Heart left ventricle (tissue), 16 donors: Measurements from ENCODE around the gene PPIF. TPM values are rescaled to one million over a fixed set of nuclear protein-coding genes. Genes with fewer than 3 reads are reported as not detected.
"Not testable (repeated sequence)": the region's sequence is repeated elsewhere in the genome, so short reads cannot be mapped to it uniquely, and the experiment has no call there.

Experiments
- ATAC-seq, 4 donors: fragments of 200-7000 bp; cut with Tn5 transposase; one replicate each; pipeline ENCODE4 v1.9.1; 2020 to 2022; ENCODE audit warnings: moderate library complexity in 4 of 4, mild to moderate bottlenecking in 3 of 4, moderate number of reproducible peaks in 1 of 4
- DNase-seq, 5 donors: peaks; one replicate each; pipeline ENCODE4 v3.0.0-alpha.2; 2020
- H3K27ac ChIP-seq, 12 donors: fragments of 200-600 bp; sonication (generic) in 4 of 12; one replicate each; pipeline versions ENCODE4 v1.5.0 to v1.8.0; 2016 to 2022; ENCODE audit warnings: mild to moderate bottlenecking in 2 of 12
- H3K27me3 ChIP-seq, 9 donors: fragments of 200-600 bp; sonication (generic) in 2 of 9; one replicate each; pipeline versions ENCODE4 v1.5.1 to v1.8.0; 2016 to 2022; ENCODE audit warnings: mild to moderate bottlenecking in 3 of 9
- H3K36me3 ChIP-seq, 9 donors: fragments of 200-600 bp; sonication (generic) in 2 of 9; one replicate each; pipeline versions ENCODE4 v1.5.0 to v1.8.0; 2018 to 2022; ENCODE audit warnings: mild to moderate bottlenecking in 2 of 9
- H3K4me1 ChIP-seq, 12 donors: fragments of 200-600 bp; sonication (generic) in 4 of 12; one replicate each; pipeline versions ENCODE4 v1.5.0 to v1.8.0; 2016 to 2022; ENCODE audit warnings: mild to moderate bottlenecking in 3 of 12
- H3K4me3 ChIP-seq, 12 donors: fragments of 200-600 bp; sonication (generic) in 4 of 12; one replicate each; pipeline versions ENCODE4 v1.5.0 to v1.8.0; 2017 to 2022; ENCODE audit warnings: mild to moderate bottlenecking in 9 of 12, moderate library complexity in 4 of 12
- H3K9me3 ChIP-seq, 12 donors: fragments of 200-600 bp; sonication (generic) in 4 of 12; one replicate each; pipeline versions ENCODE4 v1.5.0 to v1.8.0; 2016 to 2022; ENCODE audit warnings: mild to moderate bottlenecking in 1 of 12
- CTCF ChIP-seq, 12 donors: fragments of 200-600 bp; sonication (generic) in 4 of 12; IDR thresholded peaks; one replicate each; pipeline versions ENCODE4 v1.5.0 to v1.8.0; 2018 to 2022; ENCODE audit warnings: antibody characterized with exemption in 12 of 12, mild to moderate bottlenecking in 5 of 12
- POLR2A ChIP-seq, 2 donors: fragments of 450-650 bp; IDR thresholded peaks; one replicate each; pipeline ENCODE4 v1.6.1; 2017; ENCODE audit warnings: antibody characterized with exemption in 2 of 2, mild to moderate bottlenecking in 2 of 2, moderate library complexity in 2 of 2
- WGBS, 4 donors: extraction: QIAGEN DNeasy Blood & Tissue Kit in 2 of 4; methylation state at CpG; one replicate each; pipeline versions ENCODE4 v1.1.5 to v1.1.7; 2013 to 2018; 5-methylcytosine and 5-hydroxymethylcytosine counted together
- intact Hi-C, 10 donors: fragments of 100-400 bp; cut with DNase I; formaldehyde crosslinking; loops; one replicate each; pipeline versions ENCODE4 v1.11.1 to v1.14.2; 2022
- polyA plus RNA-seq, 2 donors: library from polyadenylated mRNA; stranded (reverse); fragments of 200-250 nt; gene quantifications; one replicate each; pipeline ENCODE4 v1.2.3, GENCODE V29; 2013
- total RNA-seq, 9 donors: library from RNA; depleted of rRNA in 2 of 9; stranded (reverse); fragments of >200 nt in 2 of 9; fragmentation: NEBNext Ultra II Directional in 3 of 9; extraction: Animal tissue kit (Norgen Biotek cat#: 25700) in 3 of 9; gene quantifications; one replicate each; pipeline versions ENCODE4 v1.1.0 to v1.2.4, GENCODE V29; 2016 to 2023
- donor health status: ischemic (EF 13 %, LVEDD 7.1; RV severe dilation, severe dysfunction).
- donor health status: healthy with polysubstance abuse.
- donor health status: DM: no; HTN: yes; CAD: no.
- donor health status: DM: no; HTN: no; CAD: no.
- donor health status: ischemic (EF 25% LVEDD 6.9; RV normal size, moderate dysfunction).
- donor health status: ischemic (EF 25% LVEDD 5.7; RV mildly dilated, moderate dysfunction).
- donor health status: healthy.
- donor health status: DM: yes; HTN: yes; CAD: no.
- donor health status: ischemic (EF 35%, LVEDD 5.7; RV mildly dilated, moderate dysfunction).
- donor health status: nonischemic (EF 11% LVEDD 7.7; RV severe dilation, severe dysfunction).
- donor health status: DM: yes; HTN: yes; CAD: no.
- donor health status: PGD.
- donor health status: ischemic (EF 29% LVEDD 5.4; RV normal size, mild dysfunction).
- donor health status: nonischemic (EF 23%, LVEDD 6.1; RV moderate dilation, normal function).

The PPIF gene
- total and polyA plus RNA-seq, 11 donors = 82.8 to 193 (median 128) TPM

- no peak overlapping the region for H3K27ac ChIP-seq
- intact Hi-C loops = no loop called here
Measured at GRCh38 chr10:79336276-79336675, 11.0 kb upstream of the PPIF start.

GRCh38 chr10:79336739-79337138 is 10.5 kb upstream of the PPIF start:
- H3K9me3 ChIP-seq = no peaks in the 10 kb centered on the region
- ATAC-seq (no peak), DNase-seq (no peak)
- H3K36me3 ChIP-seq = no peaks in the 10 kb centered on the region
- no peaks in the 10 kb centered on the region for H3K27me3 ChIP-seq
- 65 to 86% (median 72%) methylated on average over 7 of the region's 7 CpGs for WGBS, 4 donors
- intact Hi-C loops = no loop called here
- H3K4me1 ChIP-seq = peaks cover 0 to 7% (median 0%) of the 10 kb centered on the region in 12 donors
- no peak overlapping the region for H3K4me3 ChIP-seq
- no peak overlapping the region for H3K27ac ChIP-seq
- TF ChIP-seq POLR2A (IDR thresholded peaks at IDR 0.05) (no peak), CTCF (IDR thresholded peaks at IDR 0.05) (no peak)

More at GRCh38 chr10:79336276-79336675, 11.0 kb upstream of the PPIF start:
- Histone ChIP-seq H3K9me3 (no peaks in the 10 kb centered on the region), H3K4me1 (peaks cover 0 to 9% (median 0%) of the 10 kb centered on the region in 12 donors), H3K36me3 (no peaks in the 10 kb centered on the region), H3K27me3 (no peaks in the 10 kb centered on the region), H3K4me3 (no peak overlapping the region)
- TF ChIP-seq CTCF (IDR thresholded peaks at IDR 0.05) (no peak), POLR2A (IDR thresholded peaks at IDR 0.05) (no peak)
- DNase-seq (peak in 1 of 5 donors; percentile 5), ATAC-seq (no peak)
- WGBS, 4 donors = 92 to 97% (median 97%) methylated on average over 3 of the region's 3 CpGs

GRCh38 chr10:79337783-79338469 is 9.3 kb upstream of the PPIF start:
- H3K4me3 ChIP-seq, H3K27ac ChIP-seq, ATAC-seq, intact Hi-C loops, H3K4me1 ChIP-seq, H3K9me3 ChIP-seq, H3K27me3 ChIP-seq, H3K36me3 ChIP-seq: not testable (repeated sequence)
- peak in 1 of 5 donors; percentile 7 for DNase-seq
- 88 to 98% (median 95%) methylated on average over 6 to 7 of the region's 11 CpGs for WGBS, 4 donors

- Histone ChIP-seq H3K4me3 (no peak overlapping the region), H3K4me1 (peaks cover 0 to 7% (median 0%) of the 10 kb centered on the region in 12 donors), H3K27me3 (no peaks in the 10 kb centered on the region), H3K27ac (no peak overlapping the region), H3K9me3 (no peaks in the 10 kb centered on the region), H3K36me3 (no peaks in the 10 kb centered on the region)
- TF ChIP-seq CTCF (IDR thresholded peaks at IDR 0.05) (no peak), POLR2A (IDR thresholded peaks at IDR 0.05) (no peak)
- no peak for ATAC-seq
- intact Hi-C loops = no loop called here
- 81 to 91% (median 88%) methylated on average over 3 of the region's 3 CpGs for WGBS, 4 donors
- DNase-seq = peak in 1 of 5 donors; percentile 13
Measured at GRCh38 chr10:79339266-79339665, 8.0 kb upstream of the PPIF start.
